NCI-H345 (cell line): Measurements from ENCODE around the gene GRXCR2.
"Not testable (repeated sequence)": the region's sequence is repeated elsewhere in the genome, so short reads cannot be mapped to it uniquely, and the experiment has no call there.

Source experiments
- DNase-seq: peaks from one replicate; lab custom pipeline; 2025; lab: John Stamatoyannopoulos, UW

The GRXCR2 gene

DNA sequence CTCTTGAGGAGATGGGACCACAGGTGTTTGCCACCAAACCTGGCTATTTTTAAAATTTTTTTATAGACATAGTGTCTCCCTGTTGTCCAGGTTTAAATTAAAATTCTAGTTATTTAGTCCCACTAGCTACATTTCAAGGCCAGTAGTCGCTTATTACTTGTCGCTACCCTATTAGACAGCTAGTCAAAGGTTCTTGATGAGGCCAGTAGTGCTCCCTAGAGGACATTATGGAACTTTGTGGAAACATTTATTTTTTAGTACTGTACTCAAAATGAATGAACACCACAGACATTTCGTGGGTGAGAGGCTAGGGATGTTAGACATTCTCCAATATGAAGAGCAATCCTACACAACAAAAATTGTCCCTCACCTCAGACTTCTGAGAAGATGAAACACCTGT is 14.4 kb upstream of the GRXCR2 start:
- no peak for DNase-seq

DNA sequence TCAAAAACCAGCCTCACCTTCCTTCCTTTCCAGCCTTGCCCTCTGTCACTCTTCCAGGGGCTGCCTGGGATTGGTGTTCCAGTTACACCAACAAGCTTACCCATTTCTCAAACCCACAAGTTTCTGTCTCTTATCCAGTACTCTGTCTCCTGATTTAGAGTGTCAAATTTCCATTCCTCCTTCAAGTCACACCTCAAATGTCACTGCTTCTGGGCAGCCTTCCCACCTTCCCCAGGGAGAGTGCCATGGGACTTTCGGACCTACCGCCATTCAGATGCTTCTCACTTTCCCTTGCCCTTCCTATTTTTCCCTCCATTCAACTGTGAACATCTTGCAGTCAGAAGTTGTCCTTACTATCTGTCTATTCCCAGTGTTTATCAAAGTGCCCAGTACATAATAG is 2.0 kb upstream of the GRXCR2 start:
- DNase-seq: no peak

DNA sequence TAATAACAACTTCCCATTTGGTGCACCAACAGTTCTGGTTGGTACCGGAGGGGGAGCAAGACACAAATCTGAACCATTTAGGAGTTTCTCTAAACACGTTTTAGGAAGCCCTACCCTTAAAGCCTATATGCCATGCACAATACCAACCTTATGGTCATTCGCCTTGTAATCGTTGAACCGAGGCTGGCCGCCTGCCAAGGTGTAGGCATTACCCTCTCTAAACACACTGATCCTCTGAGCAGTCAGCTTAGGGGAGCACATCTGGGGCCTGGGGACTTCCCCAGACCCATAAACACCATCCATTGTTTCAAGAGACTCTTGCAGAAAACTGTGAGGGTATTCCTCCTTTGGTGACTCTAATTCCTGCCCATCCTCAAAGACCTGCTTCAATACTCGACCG is 328 bp downstream of the GRXCR2 start:
- no peak for DNase-seq

DNA sequence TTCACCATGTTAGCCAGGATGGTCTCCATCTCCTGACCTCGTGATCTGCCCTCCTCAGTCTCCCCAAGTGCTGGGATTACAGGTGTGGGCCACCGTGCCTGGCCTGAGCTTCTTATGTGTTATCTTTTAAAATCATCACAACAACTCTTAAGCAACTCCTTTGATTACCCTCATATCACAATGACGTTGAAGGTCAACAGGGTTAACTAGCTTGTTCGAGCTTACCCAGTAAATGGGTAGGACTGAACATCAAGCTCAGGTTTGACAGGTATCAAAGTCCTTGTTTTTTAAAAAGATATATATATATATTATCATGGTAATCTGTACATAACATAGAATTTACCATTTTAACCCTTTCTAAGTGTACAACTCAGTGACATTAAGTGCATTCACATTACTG is 3.1 kb downstream of the GRXCR2 start:
- no peak for DNase-seq

DNA sequence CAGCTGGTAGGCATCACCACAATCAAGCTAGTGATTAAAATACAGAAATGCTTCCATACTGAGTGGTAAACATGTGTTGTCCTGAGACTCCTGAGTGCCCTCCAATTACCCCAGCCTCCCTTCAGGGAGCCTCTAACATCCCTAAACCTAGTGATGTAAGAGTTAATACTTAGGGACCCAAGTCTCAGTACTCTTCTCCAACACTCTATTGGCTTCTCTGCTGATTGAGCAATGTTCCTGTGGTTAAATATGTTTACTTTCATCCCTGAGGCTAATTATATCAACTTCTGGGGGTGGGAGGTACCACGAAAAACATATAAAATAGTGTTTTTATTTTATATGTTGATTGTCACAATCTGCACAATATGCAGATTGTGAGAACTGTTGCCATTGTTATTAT is 5.0 kb downstream of the GRXCR2 start:
- DNase-seq: no peak

DNA sequence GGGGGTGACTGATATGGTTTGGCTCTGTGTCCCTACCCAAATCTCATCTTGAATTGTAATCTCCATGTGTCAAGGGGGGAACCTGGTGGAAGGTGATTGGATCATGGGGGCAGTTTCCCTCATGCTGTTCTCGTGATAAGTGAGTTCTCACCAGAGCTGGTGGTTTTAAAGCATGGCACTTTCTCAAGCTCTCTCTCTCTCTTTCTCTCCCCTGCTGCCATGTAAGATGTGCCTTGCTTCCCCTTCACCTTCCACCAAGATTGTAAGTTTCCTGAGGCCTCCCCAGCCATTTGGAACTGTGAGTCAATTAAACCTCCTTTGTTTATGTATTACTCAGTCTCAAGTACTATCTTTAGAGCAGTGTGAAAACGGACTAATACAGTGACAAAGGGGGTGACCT is 8.4 kb downstream of the GRXCR2 start:
- DNase-seq: not testable (repeated sequence)

DNA sequence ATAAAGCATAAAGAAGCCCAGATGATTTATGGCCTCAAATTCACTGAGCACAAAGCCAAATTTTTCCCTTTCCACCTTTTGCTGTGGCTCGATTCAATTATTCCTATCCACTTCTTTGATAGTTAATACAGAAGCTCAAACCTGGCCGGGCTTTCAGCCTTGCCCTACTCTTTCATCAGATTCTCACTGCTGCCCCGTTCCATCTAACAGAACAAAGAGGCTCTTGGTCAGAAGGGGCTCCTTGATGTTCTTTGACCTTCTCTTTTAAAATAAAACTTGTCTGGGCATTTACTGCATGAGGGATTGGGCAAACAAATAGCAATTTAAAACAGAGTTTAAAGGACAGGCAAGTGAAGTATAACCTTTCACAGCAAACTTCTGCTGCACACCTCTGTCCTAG is 9.8 kb downstream of the GRXCR2 start:
- DNase-seq: no peak

DNA sequence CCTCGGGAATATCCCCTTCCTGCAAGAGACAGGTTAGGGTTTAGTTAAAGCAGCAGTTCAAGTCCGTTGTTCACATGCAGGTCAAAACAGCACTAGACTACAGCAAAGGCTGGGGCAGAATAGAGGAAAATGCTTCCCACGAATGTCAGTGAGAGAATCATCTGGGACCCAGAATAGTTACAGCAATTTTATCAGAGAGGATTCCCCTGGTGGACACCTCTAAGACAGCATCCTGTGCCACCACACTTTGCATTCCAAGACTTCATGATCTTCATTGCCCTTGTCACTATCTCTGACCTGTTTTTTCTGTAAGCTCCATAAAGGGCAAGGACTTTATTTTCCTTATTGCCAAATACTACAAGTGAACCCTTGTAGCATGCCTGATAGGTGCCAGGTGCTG is 12.9 kb downstream of the GRXCR2 start:
- DNase-seq: no peak

DNA sequence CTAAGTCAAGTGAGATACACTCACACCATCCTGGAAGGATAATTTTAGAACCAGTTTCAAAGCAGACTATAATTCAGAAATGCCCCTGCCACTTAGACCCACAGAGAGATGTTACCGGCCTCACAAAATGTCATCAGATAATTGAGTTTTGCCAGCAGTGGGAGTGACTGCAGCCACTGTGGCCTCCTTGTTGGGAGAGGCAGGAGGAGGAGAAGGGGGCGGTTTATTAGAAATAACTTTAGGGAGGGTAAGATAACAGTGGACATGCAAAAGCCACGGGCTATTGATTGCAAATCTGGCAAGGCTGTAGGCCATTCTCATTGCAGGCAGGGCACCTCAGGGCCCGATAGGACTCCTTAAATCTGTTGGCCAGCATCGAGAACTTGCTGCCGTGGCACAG is 13.4 kb downstream of the GRXCR2 start:
- no peak for DNase-seq

DNA sequence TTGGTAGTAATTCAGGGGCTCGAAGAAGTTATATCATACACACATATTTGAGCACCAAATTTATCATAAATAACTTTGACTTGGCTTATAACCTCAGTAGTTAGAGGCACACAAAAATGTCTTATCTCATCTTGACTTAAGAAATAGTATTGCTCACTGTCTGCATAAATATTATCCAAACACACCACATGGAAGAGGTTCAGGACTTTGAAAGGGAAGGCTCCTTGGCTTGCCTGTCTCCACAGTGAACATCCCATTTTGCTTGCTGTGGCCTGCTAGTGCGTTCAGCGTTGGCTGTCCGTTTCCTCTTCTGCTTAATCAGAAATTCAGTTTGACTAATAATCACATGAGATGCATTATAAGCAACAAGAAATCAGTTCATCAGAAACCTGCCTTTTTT is 13.9 kb downstream of the GRXCR2 start:
- DNase-seq: no peak

DNA sequence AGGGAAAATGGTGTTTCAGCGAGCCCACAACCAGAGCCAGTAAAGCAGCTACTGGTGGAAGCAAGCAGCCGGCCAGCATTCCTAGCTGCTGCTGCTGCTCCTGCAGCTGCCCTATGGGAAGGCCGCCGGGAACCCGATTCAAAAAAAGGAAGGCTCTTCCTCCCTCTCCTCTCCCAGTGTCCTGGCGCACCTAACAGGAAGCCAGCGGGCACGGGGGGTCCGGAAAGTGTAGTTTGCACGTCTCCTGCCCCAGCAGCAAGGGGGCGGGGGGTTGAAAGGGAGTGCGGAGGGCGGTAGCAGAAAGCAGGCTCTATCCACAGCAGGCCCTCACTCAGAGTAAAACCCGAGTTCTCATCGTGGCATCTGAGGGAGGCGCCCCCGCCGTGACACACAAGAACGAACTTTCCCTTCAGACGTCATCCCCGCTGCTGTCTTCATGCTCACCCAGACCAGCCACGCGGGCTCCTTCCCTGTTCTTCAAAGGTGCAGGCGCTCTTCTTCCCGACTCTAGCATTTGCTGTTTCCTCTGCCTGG is 16.5 kb downstream of the GRXCR2 start:
- no peak for DNase-seq

DNA sequence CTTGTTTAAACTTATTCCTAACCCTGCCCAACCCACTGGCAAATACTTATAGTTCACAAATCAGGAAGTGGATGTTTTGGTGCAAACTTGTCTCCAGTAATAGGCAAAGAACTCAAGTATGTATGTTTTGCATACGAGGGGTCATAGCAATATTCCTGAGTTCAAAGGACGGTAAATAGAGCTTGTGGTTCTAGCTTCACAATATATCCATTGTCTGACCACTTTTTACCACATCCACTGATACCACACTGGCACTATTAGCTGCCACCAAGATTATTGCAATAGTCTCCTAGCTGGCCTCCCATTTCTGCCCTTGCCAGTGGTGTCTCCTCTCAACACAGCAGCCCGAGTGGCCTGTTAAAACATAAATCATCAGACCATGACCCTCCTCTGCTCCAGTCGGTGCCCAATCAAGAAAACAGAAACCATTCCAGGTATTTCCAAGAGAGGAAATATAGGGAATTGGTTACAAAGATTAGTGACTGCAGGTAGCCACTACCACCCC is 17.0 kb downstream of the GRXCR2 start:
- DNase-seq: no peak

DNA sequence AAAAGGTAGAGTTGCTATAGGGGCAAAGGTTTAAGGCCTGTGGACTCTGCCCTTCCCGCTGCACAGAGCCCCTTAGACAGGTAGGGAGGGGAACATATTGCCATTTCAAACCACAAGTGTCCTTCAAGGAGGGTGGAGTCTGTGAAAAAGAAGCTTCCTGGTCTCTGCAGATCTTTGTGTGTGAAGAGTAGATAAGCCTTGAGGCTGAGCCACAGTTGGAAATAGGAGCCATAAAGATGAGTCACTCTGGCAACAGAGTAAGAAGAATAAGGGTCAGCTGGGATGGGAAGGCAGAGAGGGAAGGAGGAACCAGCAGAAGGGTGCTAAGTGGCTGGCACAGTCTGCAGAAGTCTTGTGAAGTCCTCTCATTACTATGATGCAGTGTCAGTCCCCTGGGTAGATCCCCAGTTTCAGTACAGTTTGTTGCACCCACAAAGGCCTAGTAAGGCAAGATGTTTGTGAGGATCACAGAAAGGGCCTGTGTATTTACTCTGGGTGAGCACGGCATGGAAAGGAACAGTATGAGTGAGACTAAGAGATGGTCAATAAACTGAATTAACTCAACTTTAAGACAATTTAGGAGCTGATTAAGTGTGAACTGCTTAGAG is 18.1 kb downstream of the GRXCR2 start:
- no peak for DNase-seq

DNA sequence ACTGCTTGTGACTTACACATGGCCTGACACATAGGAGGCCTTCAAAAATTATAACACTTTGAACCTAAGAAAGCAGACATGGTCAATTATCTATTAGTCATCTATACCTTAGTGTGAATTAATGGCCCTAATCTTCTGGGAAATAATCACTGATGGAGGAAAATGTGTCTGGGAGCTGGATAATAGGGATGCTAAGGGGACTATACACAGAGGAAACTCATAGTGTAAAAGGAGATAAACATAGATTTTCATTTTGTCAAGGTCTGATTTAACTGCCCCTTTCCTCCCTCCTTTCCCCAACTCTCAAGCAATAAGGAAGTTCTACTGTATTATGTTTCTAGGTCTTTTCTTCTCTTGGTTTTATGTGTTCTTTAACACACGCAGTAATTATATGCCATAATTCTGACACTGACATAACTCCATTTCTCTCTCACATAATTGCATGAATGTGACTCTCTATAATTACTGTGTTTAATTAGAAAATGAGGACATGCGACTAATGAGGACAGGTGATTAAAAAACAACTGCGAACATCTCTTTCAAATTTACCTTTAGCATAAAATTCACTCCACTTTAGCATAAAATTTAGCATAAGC is 18.9 kb downstream of the GRXCR2 start:
- DNase-seq: no peak

DNA sequence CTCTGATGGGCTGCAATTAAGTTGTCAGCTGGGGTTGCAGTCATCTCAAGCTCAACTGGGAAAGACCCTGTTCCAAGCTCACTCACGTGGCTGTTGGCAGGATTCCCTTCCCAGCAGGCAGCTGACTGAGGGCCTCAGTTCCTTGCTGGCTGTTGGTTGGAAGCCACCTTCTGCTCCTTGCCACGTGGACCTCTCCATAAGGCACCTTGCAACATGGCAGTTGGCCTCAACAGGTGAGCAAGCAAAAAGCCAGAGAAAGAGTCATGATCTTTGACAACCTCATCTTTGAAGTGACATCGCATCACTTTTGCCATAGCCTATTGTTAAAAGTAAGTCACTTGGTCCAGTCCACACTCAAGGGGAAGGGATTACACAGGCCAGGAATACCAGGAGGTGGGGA is 19.8 kb downstream of the GRXCR2 start:
- DNase-seq: no peak

DNA sequence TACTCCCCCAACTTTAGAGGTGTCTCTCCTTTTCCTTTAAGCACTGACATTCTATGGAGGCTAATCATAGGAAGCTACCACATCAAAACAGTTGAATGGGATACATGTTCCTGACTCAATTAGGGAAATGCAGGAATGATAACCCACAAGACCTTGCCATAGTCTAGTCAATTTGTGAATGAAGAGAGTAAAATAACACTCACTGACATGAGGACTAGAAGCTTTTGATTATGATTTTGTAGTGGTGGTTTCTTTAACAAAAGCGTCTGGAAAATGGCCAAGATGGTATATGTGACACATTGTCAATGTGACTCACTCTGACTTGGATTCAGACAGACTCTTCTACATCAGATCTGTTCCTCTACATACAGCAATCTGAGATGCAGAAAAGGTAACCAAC is 24.0 kb downstream of the GRXCR2 start:
- DNase-seq: no peak

DNA sequence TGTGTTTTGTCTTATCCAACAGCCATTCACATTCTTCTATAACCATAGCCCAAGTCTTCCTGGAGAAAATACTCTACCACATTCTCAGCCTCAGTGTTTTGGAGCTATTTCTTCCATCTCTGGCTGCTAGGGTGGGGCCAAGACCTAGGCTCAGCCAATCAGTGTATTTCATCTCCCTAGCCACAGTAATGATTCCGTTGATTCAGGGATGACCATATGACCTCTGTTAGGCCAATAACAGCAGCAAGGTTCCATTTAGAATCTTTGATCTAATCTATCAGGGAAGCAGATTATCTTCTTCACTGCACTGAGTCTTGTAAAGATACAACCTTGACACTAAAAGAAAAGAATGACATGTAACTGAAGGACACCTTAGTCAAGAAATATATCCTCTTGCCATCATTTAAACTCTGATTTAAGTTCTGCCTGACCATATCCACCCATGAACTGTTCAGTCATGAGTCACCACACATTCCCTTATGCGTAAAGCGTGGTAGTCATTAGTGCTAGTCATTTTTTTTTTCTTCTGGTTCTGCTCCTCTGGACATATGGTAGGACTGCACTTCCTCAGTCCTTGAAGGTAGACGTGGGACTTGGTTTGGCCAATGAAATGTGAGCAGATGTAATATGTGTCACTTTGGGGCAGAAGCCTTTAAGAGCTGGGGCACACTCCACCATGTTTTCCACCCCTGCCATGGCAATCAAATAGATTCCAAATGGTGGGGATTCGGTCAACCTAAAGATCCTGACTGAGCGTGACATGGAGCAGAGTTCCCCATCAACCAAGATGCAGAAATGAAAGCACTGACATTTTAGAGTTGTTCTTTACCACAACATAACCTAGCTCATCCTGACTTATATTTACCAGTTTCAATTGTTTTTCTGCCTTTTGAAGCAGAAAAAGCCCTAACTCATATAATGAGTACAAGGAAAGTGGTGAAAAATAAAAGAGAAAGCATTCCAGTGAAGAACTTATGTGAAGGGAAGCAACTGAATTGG is 25.0 kb downstream of the GRXCR2 start:
- no peak for DNase-seq

DNA sequence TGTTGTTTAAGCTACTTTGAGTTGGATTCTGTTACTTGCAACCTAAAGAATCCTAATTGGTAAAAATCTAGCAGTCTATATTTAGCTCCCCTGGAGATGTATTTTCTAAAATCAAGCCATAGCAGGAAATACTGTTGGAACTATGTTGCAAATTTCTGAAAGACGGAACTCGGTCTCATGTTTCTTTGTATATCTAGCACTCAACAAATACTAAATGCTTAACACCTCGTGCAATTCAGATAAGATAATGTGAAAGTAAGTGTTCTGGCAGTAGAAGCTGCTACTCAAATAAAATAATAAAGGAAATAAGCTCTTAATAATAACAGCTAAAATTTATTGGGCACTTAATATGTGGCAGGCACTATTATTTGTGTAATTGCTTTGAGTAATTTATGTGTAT is 26.7 kb downstream of the GRXCR2 start:
- DNase-seq: no peak

DNA sequence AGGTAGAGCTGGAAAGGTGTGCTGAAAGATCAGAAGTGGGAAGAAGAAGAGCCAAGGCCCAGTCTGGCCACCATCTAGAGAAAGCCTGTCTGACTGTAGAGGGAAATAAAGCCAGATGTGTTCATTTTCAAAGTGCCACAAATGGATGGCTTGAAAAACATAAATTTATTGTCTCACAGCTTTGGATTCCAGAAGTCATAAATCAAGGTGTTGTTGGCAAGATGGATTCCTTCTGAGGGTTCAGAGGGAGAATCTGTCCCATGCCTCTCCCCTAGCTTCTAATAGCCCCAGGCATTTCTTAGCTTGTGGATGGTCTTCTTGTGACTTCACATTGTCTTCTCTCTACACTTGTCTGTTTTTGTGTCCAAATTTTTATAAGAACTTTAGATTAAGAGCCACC is 31.5 kb downstream of the GRXCR2 start:
- no peak for DNase-seq

DNA sequence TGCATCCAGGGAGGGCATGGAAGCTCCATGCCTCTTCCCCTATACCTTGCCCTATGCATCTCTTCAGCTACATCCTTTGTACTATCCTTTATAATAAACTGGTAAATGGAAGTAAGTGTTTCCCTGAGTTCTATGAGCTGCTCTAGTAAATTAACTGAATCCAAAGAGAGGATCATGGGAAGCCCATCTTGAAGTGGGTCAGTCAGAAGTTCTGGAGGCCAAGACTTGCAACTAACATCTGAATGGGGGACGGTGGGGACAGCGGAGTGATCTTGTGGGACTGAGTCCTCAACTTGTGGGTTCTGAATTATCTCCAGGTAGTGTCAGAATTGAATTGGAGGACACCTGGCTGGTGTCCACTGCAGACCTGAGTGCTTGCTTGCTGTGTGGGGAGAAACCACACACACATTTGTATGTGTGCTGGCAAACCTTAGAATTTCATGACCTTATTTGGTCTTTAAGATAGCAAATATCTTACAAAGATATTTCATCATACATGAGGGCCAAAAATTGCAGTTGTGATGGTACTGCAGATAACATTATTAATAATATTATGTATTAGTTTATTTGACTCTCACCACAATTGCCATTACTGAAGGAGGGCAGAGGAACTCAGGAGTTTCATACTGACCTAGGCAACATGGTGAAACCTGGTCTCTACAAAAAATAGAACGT is 32.2 kb downstream of the GRXCR2 start:
- DNase-seq: no peak

DNA sequence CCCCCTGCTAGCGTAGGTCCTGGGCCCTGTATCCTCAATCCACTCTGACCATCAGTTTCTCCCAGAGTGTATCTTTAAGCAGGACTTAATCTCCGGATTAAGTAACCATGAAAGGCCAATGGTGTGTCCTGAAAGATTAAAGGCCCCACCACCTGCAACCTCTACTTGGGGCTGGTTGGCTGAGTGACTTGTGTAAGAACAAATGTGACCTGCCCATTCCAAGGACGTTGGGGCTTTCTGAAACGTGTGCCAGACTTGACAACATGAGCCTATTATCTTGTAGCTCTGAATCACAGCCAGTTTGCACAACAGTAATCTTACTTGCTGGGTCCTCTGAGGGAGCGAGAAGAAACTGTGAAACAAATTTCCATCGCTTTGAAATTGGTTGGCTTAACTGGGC is 34.5 kb downstream of the GRXCR2 start:
- DNase-seq: no peak

DNA sequence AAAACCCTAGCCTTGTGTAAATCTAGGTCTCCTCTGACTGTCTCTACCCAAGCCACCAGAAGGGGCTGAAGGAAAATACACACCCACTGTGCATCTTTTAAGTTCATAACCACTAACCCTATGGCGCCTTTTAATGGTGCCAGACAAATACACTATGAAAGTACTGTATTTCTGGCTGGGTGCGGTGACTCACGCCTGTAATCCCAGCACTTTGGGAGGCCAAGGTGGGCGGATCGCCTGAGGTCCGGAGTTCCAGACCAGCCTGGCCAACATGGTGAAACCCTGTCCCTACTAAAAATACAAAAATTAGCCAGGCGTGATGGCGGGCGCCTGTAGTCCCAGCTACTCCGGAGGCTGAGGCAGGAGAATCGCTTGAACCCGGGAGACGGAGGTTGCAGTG is 36.6 kb downstream of the GRXCR2 start:
- not testable (repeated sequence) for DNase-seq
